GM20431 (cell line): ENCODE data around the gene CMSS1.

Experiments used
- in situ Hi-C: fragments of 300-500 bp; cut with MseI, MboI; formaldehyde crosslinking; loops from one replicate; pipeline ENCODE4 v1.15.0; 2020; ENCODE audit warnings: low sequenced_read_pairs; ENCODE audit not compliant: unreplicated experiment

Gene CMSS1

DNA sequence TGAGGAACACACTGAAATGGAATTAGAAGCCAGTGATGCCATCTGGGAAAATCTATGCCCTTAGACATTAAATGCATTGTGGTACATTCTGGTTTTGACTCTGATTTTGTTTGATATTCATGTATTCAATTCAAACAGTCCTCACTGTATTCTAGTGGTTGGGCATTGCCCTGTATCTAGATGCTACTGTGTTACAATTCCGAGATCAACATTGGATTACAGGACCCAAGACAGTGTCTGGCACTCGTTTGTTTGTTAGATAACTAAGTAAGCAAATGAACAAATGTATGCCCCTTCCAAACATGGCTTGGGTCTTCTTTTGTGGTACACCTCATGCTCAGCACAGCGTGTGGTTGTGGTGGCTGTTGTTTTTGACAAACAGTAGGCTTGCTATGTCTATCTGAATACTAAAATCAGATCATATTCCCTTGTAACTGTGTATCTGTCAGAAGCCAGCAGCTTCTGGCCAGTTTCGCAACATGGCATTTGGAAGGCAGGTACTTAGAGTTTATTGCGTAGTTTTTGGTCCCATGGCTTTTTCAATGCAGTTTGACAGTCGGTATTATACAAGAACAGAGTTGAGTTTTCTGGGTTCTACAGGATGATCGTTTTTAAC, 290.9 kb downstream of the CMSS1 start:
- in situ Hi-C loops, result no loop called here

- in situ Hi-C loops, result no loop called here
These were observed 292.5 kb downstream of the CMSS1 start for GRCh38 chr3:100110162-100110561.

- in situ Hi-C loops, result no loop called here
These were observed 294.1 kb downstream of the CMSS1 start for GRCh38 chr3:100111728-100112127.

DNA sequence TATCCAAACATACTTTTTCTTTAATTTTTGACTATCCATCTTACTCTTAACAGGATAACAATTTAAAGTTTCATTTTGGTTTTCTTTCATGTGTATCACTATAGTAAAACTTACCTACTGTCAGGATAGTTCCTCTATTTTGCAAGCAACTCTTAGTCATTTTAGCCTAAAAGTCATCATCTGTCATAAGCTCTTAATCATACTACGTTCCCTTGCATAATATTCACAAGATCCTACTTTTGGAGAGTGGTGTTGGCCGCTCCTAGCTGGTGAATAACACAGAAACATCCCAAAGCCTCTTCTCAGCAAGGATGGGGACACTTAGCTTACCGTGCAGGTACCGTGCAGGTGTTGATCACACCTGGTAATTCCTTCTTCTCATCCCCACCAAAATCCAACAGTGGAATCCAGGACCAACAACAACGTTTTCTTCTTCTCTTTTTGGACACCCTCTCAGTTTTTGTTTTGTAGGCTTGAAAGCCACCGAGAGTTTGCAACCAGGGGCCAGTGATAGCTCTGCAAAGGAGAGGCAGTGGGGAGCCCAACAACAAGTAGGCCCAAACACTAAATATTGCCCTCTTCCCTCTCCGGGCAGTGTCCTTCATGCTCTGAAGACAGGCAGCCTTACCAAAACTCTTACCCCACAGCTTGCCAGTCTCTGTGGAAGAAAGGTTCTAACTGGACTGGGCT, 296.2 kb downstream of the CMSS1 start:
- in situ Hi-C loops, result no loop called here

- in situ Hi-C loops, result no loop called here
These were observed 296.9 kb downstream of the CMSS1 start, which contains the start of gene FILIP1L for GRCh38 chr3:100114413-100115030. FILIP1L (minus strand) TSS chr3:100114501.

DNA sequence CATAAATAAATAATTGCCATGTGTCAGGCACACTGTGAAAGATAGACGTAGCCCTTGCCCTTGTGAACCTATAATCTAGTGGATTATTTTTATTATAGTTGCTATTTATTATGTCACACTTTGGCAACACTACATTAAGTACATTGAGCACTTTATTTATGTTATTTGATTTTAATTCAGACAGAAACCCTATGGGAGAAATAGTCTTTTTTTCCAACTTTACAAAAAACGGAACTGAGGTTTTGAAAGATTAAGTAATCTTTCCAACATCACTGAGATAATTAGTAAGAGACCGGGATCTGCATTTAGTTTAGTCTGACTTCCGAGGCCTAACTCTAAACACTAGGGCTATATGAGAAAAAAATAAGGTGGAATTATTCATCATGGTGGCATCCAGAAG, 299.4 kb downstream of the CMSS1 start:
- in situ Hi-C loops, result no loop called here

DNA sequence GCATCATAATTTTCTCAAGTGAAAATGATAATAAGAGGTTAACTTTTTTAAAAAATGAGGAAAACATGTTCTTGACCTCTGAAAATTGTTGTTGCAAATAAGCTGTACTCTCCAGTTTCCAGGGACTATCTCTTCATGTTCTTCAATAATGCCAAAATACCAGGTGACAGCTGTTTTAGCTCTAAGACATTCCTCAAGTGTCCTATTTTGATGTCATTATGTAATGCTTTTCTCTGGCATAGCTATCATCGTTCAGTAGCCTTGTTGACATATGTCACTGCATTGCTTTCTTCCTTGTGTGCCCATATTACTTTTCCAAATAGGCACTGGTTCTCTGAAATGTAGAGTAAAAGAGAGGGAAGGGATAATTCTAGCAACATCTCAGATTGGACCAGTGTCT, 302.4 kb downstream of the CMSS1 start:
- in situ Hi-C loops, result no loop called here

DNA sequence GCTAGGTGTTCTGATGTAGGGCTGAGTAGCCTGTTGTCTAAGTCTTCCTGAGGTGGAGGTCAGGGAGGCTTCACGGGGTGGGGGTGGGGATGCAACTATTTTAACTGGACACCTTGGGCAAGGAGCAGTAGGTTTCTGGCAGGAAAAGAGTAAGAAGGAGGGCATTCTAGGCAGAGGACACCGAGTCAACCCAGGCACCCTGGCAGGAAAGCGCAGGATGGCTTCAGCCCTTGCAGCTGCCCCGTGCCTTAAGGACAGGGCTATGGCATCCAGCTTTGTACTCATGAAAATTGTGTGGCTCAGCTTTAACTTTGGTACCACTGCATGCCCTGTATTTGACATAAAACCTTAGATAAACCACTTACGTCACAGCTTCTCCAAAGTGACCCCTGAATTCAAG, 303.0 kb downstream of the CMSS1 start:
- in situ Hi-C loops, result no loop called here

GRCh38 chr3:100122321-100122720, 304.7 kb downstream of the CMSS1 start:
- in situ Hi-C loops, result no loop called here

GRCh38 chr3:100123112-100123511, 305.4 kb downstream of the CMSS1 start:
- in situ Hi-C loops, result no loop called here

DNA sequence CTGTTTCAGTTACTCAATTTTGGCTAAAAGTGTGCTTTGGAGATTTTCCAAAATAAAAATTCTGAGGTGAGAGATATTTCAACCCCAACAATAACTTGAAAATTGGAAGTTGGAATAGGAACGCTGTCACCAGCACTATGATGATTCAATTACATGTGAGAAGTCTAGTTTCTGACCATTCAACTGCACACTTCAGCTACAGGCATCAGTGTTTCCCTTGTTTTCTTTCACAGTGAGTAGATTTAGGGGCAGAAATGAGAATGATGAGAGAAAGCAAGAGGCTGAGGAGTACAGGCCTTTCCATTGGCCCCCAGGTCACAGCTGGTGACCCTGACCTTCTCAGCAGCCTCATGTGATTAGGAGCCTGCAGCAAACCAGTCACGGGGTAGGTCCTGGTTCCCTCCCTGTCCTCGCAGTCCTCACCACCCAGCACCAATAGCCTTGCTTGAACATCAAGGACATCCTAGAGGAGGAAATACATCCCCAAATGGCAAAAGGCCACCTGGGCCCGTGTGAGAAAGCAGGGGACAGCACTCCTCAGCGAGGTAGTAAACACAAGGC, 306.6 kb downstream of the CMSS1 start:
- in situ Hi-C loops, result no loop called here

GRCh38 chr3:100125161-100125938, 307.7 kb downstream of the CMSS1 start:
- in situ Hi-C loops, result no loop called here

- in situ Hi-C loops, result no loop called here
These were observed 310.1 kb downstream of the CMSS1 start for GRCh38 chr3:100127792-100128191.

- in situ Hi-C loops, result no loop called here
These were observed 310.9 kb downstream of the CMSS1 start for GRCh38 chr3:100128565-100128964.

GRCh38 chr3:100129941-100130340, 312.3 kb downstream of the CMSS1 start:
- in situ Hi-C loops, result no loop called here

- in situ Hi-C loops, result no loop called here
These were observed 313.6 kb downstream of the CMSS1 start for GRCh38 chr3:100131241-100131640.

- in situ Hi-C loops, result no loop called here
These were observed 319.3 kb downstream of the CMSS1 start for GRCh38 chr3:100136921-100137320.

DNA sequence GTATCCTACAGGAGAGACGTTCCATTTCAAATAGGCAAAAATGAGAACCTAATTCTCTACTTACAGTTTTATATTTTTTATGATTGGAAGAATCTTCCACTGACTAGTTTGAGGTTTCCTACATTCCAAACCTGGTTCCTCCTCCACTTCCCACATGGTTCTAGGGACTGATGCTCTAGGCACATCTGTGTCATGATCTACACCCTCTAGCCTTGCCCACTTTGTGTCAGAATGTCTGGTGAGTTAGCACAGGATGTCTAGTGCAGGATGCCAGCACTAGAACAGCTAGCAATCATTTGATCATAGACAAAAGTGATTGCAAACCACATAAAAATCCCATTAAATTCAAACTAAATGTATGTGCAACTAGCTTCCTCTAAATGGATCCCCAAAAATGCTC, 323.3 kb downstream of the CMSS1 start:
- in situ Hi-C loops, result no loop called here

GRCh38 chr3:100141586-100141985, 323.9 kb downstream of the CMSS1 start:
- in situ Hi-C loops, result no loop called here

- in situ Hi-C loops, result no loop called here
These were observed 326.7 kb downstream of the CMSS1 start for GRCh38 chr3:100144255-100144866.
